ENCODE data around the gene CAPN7.
"Not testable (repeated sequence)": the region's sequence is repeated elsewhere in the genome, so short reads cannot be mapped to it uniquely, and the experiment has no call there.

The CAPN7 gene

GRCh38 chr3:15183011-15183410 lies 23.0 kb upstream of the CAPN7 start:
- Histone ChIP-seq H4K8ac (ENCODE audit: low read depth, low read length) (no peak overlapping the region), H3K14ac (ENCODE audit: low read length) (no peak overlapping the region), H3K4me1 (ENCODE audit: control insufficient read depth in 1 of 2, insufficient read depth in 2 of 2, low read length in 2 of 2) (no peaks in the 10 kb centered on the region), H3K18ac (ENCODE audit: low read length) (no peak overlapping the region), H3K4me2 (ENCODE audit: low read length) (no peak overlapping the region), H2AK5ac (ENCODE audit: low read length) (no peak overlapping the region), H3K36me3 (ENCODE audit: control insufficient read depth in 1 of 2, insufficient read depth in 2 of 2, low read length in 2 of 2) (no peaks in the 10 kb centered on the region), H3K27me3 (ENCODE audit: insufficient read depth, low read length) (no peaks in the 10 kb centered on the region), H3K9ac (ENCODE audit: low read length) (no peak overlapping the region), H3K79me1 (ENCODE audit: low read length) (no peaks in the 10 kb centered on the region), H3K4me3 (ENCODE audit: low read depth, low read length) (no peak overlapping the region), H4K12ac (ENCODE audit: low read depth, low read length) (no peak overlapping the region), H2BK12ac (ENCODE audit: low read length) (no peak overlapping the region), H3K4ac (ENCODE audit: low read depth, low read length) (no peak overlapping the region), H3K23ac (ENCODE audit: low read length) (no peak overlapping the region), H2BK120ac (ENCODE audit: insufficient read depth, low read length, poor library complexity) (no peak overlapping the region), H2BK5ac (ENCODE audit: low read depth, low read length, poor library complexity) (no peak overlapping the region), H2AFZ (ENCODE audit: insufficient read depth, low read length, poor library complexity) (no peak overlapping the region), H4K91ac (ENCODE audit: low read depth, low read length) (no peak overlapping the region), H3K27ac (ENCODE audit: low read depth, low read length) (no peak overlapping the region), H3K9me3 (ENCODE audit: insufficient read depth, low read depth, low read length) (no peaks in the 10 kb centered on the region), H3K79me2 (ENCODE audit: control insufficient read depth, insufficient read depth, low read length, poor library complexity) (no peaks in the 10 kb centered on the region)
- DNase-seq = no peak
- no CpG with 5 or more reads among the region's 2 CpGs for WGBS (ENCODE audit: extremely low coverage, insufficient coverage, insufficient read length)

DNA sequence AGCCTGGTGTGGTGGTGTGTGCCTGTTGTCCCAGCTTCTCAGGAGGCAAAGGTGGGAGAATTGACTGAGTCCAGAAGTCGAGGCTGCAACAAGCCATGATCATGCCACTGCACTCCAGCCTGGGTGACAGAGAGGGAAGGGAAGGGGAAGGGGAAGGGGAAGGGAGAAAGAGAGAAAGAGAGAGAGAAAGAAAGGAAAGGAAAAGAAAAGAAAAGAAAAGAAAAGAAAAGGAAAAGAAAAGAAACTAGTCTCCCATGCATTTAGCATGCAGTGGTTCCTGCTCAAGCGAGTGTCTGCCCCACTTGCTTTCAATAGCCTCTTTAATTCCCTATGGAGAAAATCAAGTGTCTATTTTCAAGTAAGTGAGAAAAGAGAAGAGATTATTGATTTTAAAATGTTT lies 20.6 kb upstream of the CAPN7 start:
- no peak overlapping the region for H2AK5ac ChIP-seq (ENCODE audit: low read length)
- no peak overlapping the region for H4K91ac ChIP-seq (ENCODE audit: low read depth, low read length)
- H3K79me1 ChIP-seq (ENCODE audit: low read length) = no peaks in the 10 kb centered on the region
- H3K23ac ChIP-seq (ENCODE audit: low read length) = no peak overlapping the region
- H3K4me2 ChIP-seq (ENCODE audit: low read length) = no peak overlapping the region
- H3K79me2 ChIP-seq (ENCODE audit: control insufficient read depth, insufficient read depth, low read length, poor library complexity) = no peaks in the 10 kb centered on the region
- H3K36me3 ChIP-seq (ENCODE audit: control insufficient read depth in 1 of 2, insufficient read depth in 2 of 2, low read length in 2 of 2) = no peaks in the 10 kb centered on the region
- no peak overlapping the region for H2BK12ac ChIP-seq (ENCODE audit: low read length)
- no peak overlapping the region for H4K12ac ChIP-seq (ENCODE audit: low read depth, low read length)
- no peak overlapping the region for H2BK5ac ChIP-seq (ENCODE audit: low read depth, low read length, poor library complexity)
- H3K27me3 ChIP-seq (ENCODE audit: insufficient read depth, low read length) = no peaks in the 10 kb centered on the region
- no peak overlapping the region for H3K9ac ChIP-seq (ENCODE audit: low read length)
- no CpG with 5 or more reads among the region's 2 CpGs for WGBS (ENCODE audit: extremely low coverage, insufficient coverage, insufficient read length)
- H3K14ac ChIP-seq (ENCODE audit: low read length) = no peak overlapping the region
- H2AFZ ChIP-seq (ENCODE audit: insufficient read depth, low read length, poor library complexity) = no peak overlapping the region
- H4K8ac ChIP-seq (ENCODE audit: low read depth, low read length) = no peak overlapping the region
- H3K4me3 ChIP-seq (ENCODE audit: low read depth, low read length) = no peak overlapping the region
- H3K27ac ChIP-seq (ENCODE audit: low read depth, low read length) = no peak overlapping the region
- H2BK120ac ChIP-seq (ENCODE audit: insufficient read depth, low read length, poor library complexity) = no peak overlapping the region
- no peak for DNase-seq
- no peak overlapping the region for H3K18ac ChIP-seq (ENCODE audit: low read length)
- H3K4ac ChIP-seq (ENCODE audit: low read depth, low read length) = no peak overlapping the region
- H3K4me1 ChIP-seq (ENCODE audit: control insufficient read depth in 1 of 2, insufficient read depth in 2 of 2, low read length in 2 of 2) = no peaks in the 10 kb centered on the region
- H3K9me3 ChIP-seq (ENCODE audit: insufficient read depth, low read depth, low read length) = no peaks in the 10 kb centered on the region

DNA sequence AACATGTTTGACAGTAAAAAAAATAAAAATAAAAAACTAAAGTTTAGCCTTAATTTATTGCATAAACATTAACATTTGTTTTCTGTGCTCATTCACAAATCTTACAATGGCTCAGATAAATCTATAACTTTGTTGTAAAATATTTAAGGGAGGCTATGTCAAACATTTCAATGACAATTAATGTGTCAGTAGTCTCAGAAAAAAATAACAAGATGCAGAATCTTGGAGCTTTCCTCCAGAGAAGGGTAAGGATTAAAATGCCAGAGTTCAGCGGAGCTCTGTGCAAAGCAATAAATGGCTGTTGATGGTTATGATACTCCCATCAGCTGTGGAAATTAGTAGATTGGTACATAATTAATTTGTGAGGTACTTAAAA lies 20.0 kb upstream of the CAPN7 start:
- Histone ChIP-seq H2BK5ac (ENCODE audit: low read depth, low read length, poor library complexity) (no peak overlapping the region), H3K79me2 (ENCODE audit: control insufficient read depth, insufficient read depth, low read length, poor library complexity) (no peaks in the 10 kb centered on the region), H3K9me3 (ENCODE audit: insufficient read depth, low read depth, low read length) (no peaks in the 10 kb centered on the region), H2BK12ac (ENCODE audit: low read length) (no peak overlapping the region), H3K18ac (ENCODE audit: low read length) (no peak overlapping the region), H3K27me3 (ENCODE audit: insufficient read depth, low read length) (no peaks in the 10 kb centered on the region), H3K36me3 (ENCODE audit: control insufficient read depth in 1 of 2, insufficient read depth in 2 of 2, low read length in 2 of 2) (no peaks in the 10 kb centered on the region), H4K91ac (ENCODE audit: low read depth, low read length) (no peak overlapping the region), H3K14ac (ENCODE audit: low read length) (no peak overlapping the region), H3K4me3 (ENCODE audit: low read depth, low read length) (no peak overlapping the region), H3K4me1 (ENCODE audit: control insufficient read depth in 1 of 2, insufficient read depth in 2 of 2, low read length in 2 of 2) (no peaks in the 10 kb centered on the region), H3K4me2 (ENCODE audit: low read length) (no peak overlapping the region), H3K9ac (ENCODE audit: low read length) (no peak overlapping the region), H3K23ac (ENCODE audit: low read length) (no peak overlapping the region), H2BK120ac (ENCODE audit: insufficient read depth, low read length, poor library complexity) (no peak overlapping the region), H2AK5ac (ENCODE audit: low read length) (no peak overlapping the region), H3K27ac (ENCODE audit: low read depth, low read length) (no peak overlapping the region), H4K12ac (ENCODE audit: low read depth, low read length) (no peak overlapping the region), H2AFZ (ENCODE audit: insufficient read depth, low read length, poor library complexity) (no peak overlapping the region), H3K79me1 (ENCODE audit: low read length) (no peaks in the 10 kb centered on the region), H4K8ac (ENCODE audit: low read depth, low read length) (no peak overlapping the region), H3K4ac (ENCODE audit: low read depth, low read length) (no peak overlapping the region)
- no CpG with 5 or more reads among the region's 1 CpG for WGBS (ENCODE audit: extremely low coverage, insufficient coverage, insufficient read length)
- no peak for DNase-seq

DNA sequence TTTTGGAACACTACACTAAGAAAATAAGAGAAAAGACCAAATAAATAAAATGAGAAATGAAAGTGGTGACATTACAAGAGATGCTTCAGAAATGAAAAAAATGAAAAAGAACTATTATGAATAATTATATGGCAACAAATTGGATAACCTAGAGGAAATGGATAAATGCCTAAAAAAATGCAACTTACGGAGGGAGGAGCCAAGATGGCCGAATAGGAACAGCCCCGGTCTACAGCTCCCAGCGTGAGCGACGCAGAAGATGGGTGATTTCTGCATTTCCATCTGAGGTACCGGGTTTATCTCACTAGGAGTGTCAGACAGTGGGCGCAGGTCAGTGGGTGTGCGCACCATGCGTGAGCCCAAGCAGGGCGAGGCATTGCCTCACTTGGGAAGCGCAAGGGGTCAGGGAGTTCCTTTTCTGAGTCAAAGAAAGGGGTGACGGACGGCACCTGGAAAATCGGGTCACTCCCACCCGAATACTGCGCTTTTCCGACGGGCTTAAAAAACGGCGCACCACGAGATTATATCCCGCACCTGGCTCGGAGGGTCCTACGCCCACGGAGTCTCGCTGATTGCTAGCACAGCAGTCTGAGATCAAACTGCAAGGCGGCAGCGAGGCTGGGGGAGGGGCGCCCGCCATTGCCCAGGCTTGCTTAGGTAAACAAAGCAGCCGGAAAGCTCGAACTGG lies 19.4 kb upstream of the CAPN7 start:
- H2BK5ac ChIP-seq (ENCODE audit: low read depth, low read length, poor library complexity) = not testable (repeated sequence)

More for the DNA sequence above, 19.4 kb upstream of the CAPN7 start:
- not testable (repeated sequence) for H4K12ac ChIP-seq (ENCODE audit: low read depth, low read length); H3K27me3 ChIP-seq (ENCODE audit: insufficient read depth, low read length); H3K9me3 ChIP-seq (ENCODE audit: insufficient read depth, low read depth, low read length); H3K4me3 ChIP-seq (ENCODE audit: low read depth, low read length); H3K9ac ChIP-seq (ENCODE audit: low read length); H3K14ac ChIP-seq (ENCODE audit: low read length); H2AFZ ChIP-seq (ENCODE audit: insufficient read depth, low read length, poor library complexity); H2BK120ac ChIP-seq (ENCODE audit: insufficient read depth, low read length, poor library complexity); H4K8ac ChIP-seq (ENCODE audit: low read depth, low read length); H3K79me1 ChIP-seq (ENCODE audit: low read length); H3K23ac ChIP-seq (ENCODE audit: low read length); H3K4ac ChIP-seq (ENCODE audit: low read depth, low read length); H4K91ac ChIP-seq (ENCODE audit: low read depth, low read length); H3K4me1 ChIP-seq (ENCODE audit: control insufficient read depth in 1 of 2, insufficient read depth in 2 of 2, low read length in 2 of 2); H3K18ac ChIP-seq (ENCODE audit: low read length); H3K27ac ChIP-seq (ENCODE audit: low read depth, low read length); H3K79me2 ChIP-seq (ENCODE audit: control insufficient read depth, insufficient read depth, low read length, poor library complexity); DNase-seq; H3K4me2 ChIP-seq (ENCODE audit: low read length); H2AK5ac ChIP-seq (ENCODE audit: low read length); H2BK12ac ChIP-seq (ENCODE audit: low read length); H3K36me3 ChIP-seq (ENCODE audit: control insufficient read depth in 1 of 2, insufficient read depth in 2 of 2, low read length in 2 of 2)
- WGBS (ENCODE audit: extremely low coverage, insufficient coverage, insufficient read length) = no CpG with 5 or more reads among the region's 33 CpGs
